AML-193 (cell line): ENCODE results near the gene GPR183.

Experiments used
- DNase-seq, 2 experiments: peaks; one replicate each; lab custom pipeline; 2025; lab: John Stamatoyannopoulos, UW

Gene GPR183, protein sequence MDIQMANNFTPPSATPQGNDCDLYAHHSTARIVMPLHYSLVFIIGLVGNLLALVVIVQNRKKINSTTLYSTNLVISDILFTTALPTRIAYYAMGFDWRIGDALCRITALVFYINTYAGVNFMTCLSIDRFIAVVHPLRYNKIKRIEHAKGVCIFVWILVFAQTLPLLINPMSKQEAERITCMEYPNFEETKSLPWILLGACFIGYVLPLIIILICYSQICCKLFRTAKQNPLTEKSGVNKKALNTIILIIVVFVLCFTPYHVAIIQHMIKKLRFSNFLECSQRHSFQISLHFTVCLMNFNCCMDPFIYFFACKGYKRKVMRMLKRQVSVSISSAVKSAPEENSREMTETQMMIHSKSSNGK

DNA sequence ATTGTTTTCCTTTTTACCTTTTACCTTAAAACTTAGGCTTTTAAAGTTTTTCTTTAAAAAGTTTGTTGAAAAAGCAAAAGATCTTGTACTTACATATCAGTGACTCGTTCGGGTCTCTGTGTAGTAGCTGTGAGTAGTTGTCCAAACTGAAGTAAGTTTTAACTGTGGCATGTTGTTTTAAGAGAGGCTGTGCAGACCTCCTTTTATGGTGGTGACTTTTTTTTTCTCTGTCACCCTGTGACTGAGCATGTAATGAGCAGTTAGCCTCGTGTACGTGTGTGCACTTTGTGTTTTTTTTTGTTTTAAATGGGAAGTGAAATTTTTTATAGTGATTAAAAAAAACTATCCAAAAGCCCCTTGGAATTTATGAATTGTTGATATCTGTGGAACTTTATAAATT is at the start of gene GPR183:
TSS of gene GPR183 (minus strand) at position 153 of the 400 bp plus-strand sequence. CDS start 11,254 bp downstream, outside the sequence.
- DNase-seq = peak; percentile 69 to 71

- DNase-seq = peak; percentile 61 to 66
Observed at GRCh38 chr13:99356262-99357091, 49.3 kb upstream of the GPR183 start.

DNA sequence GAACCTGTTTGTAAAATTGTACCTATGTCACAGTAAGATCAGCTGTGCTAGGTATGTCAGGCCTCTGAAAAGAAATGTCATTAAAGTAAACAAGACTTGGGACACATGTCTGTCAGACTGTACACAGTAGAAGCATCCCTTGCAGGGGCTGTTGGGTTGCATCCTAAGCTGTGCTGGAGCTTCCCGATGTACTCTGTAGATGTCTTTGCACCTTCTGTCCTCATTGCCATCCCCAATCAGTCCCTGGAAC is 48.7 kb upstream of the GPR183 start:
- DNase-seq = no peak

DNA sequence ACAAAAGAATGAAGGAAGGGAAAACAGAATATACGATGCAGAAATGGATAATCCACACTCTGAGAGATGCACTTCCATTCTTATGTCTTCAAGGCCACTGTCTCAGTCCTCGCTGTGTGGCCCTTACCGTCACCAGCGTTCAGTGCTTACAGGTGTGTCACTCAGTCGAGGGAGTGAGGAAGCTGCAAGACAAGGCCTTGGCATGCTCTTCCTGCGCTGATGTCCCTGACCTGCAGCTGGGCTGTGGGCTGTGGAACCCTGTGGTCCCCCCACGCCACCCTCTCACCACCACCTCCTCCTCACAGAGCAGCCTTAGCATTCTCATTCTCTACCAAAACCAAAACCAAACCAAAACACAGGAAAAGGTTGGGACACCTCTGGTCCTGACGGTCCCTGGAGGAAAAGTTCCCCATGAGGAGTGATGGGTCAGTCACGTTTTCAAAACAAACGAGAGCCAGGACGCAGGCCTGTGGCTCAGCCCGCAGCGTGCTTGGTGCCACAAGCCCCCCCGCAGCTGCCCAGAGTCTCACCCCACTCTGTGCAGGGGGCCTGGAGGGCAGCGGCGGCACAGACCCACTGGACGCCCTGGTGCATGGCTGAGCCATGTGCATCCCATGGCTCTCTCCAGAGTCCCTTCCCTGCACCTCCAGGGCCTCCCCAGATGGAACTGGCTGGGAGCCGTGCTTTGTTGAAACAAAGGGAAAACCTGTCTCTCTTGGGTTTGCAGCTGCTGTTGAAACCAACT is 48.2 kb upstream of the GPR183 start:
- DNase-seq = no peak

DNA sequence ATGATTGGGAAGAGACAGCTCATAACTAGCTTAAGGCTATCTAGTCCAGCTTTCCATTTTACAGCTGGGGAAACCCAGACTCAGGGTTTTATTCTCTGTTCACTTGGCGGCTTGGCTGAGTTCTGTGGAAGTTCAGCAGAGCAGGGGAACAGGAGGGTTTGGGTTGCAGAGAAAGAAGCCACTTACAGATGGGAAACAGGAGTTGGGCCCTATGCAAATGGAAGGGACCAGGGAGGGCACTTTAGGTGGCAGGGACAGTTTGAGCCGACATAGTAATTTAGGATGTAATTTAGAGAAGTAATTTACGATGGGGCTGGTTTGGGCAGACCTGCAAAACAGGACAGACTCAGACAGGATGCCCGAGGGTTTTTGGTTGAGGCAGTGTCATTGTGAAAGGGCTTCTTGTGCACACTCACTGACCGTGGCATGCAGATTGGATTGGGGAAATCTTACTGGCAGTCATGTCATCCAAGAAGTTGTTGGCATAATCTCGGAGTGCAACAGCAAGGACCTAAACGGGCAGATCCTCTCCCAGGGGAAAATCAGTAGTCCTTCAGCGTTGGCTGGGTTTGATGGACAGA is 47.3 kb upstream of the GPR183 start:
- peak; percentile 13 to 18 for DNase-seq

- DNase-seq = no peak
Observed at GRCh38 chr13:99353836-99354235, 46.6 kb upstream of the GPR183 start.

DNA sequence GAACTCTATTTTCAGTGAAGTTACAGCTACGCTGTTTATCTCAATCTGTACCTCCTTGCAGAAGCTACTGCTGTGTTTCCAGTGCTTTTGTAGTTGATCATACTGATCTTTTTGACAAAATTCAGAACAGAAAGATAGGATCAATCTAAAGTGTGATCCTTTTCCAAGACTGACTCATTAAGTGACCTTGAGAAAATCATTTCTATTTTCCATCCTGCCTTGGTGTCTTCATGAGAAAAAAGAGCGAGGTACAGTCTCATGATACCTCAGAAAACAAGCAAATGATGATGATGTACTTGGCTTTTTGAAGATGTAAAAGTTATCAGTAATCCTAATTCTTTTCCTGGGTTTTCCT is 46.0 kb upstream of the GPR183 start:
- DNase-seq = no peak

DNA sequence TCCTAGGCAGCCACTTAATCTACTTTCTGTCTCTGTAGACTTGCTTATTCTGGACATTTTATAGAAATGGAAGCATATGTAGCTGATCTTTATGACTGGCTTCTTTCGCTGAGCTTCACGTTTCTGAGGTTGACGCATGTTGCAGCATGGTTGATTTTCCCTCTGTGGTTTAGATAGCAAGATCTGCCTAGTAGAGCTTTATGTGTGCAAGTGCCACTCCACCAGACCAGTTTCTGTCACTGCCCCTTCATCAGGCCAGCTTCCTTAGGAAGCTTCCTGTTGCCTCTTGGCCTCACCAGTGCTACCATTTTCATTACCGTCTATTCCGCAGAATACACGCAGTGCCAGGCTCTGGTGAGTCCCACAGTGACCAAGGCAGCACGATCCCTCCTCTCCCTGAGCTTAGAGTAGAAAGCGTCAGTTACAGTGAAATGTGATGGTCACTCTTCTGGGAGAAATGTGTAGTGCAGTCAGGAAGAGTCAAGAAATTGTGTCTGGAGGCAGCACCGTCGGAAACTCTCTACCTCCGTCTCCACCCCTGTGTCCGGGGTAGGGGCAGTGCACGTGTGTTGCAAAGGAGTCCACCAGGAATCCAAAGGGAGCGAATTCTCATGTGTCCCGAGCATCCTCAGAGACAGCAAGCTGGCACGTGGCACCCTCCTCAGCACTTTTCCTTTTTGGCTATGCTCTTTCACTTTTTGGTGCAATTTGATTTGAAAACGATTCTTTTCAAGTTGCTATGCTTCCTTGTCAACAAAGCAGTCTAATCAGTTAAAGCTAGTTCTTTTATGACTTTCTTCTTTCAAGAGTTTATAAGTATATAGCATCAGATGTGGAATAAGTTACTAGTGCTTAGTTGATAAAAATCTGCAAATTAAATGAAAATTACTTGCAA is 45.4 kb upstream of the GPR183 start:
- DNase-seq = no peak

DNA sequence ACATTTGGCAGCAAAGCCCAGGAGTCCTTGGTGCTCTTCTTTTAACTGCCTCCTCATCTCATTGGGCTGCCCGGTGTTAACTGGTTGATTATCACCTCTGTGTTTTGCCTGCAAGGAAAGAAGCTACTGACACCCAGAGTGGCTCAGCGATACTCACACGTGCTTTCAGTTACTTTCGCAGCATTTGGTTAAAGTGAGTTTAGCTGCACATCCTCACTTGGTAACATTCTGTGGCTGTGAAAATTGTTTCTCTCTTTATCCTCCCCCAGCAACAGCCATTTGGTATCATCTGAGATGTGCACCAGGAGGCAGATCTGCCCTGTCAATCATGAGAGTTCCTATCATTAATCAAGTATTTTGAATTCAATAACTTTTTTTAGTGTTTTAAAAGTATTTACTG is 44.6 kb upstream of the GPR183 start:
- DNase-seq = no peak

DNA sequence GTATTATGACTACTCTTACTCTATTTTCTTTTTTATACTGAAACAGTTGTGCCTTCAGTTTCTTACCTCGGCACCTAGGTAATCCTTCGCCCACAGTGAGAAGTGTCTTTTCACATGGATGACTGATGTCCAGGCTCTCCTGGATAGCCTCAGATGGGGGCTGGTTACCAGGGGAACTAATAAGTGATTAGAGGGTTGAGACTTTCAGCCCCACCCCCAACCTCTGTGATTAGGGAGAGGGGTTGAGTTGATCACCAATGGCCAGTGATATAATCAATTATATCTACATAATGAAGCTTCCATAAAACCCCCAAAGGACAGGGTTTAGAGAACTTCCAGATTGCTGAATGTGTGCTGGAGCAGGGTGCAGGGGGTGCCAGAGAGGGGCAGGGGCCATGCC is 43.0 kb upstream of the GPR183 start:
- DNase-seq = no peak

DNA sequence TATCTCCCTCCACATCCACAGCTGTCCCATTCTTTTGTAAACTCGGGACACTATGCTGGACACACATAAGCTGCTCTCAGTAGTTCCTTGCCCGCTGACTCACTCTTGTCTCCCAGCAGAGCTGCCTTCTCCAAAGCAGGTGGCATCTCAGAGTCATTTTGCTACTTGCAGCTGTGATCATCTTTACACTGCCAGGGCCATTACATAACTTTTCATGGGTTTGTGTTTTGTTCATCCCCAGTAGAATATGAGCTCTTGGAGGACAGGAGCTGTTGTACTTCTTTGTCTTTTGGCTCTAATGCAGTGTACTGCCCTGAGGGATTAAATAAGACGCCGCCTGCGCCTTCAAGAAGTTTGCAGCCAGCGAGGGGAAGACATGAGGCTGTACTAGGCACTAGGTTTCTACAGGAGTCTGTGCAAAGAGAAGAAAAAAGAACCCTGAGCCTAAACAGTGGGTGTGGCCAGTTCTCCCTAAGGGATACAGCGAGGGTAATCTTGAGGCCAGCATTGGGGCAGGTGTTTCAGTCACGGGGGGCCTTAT is 40.8 kb upstream of the GPR183 start:
- no peak for DNase-seq

DNA sequence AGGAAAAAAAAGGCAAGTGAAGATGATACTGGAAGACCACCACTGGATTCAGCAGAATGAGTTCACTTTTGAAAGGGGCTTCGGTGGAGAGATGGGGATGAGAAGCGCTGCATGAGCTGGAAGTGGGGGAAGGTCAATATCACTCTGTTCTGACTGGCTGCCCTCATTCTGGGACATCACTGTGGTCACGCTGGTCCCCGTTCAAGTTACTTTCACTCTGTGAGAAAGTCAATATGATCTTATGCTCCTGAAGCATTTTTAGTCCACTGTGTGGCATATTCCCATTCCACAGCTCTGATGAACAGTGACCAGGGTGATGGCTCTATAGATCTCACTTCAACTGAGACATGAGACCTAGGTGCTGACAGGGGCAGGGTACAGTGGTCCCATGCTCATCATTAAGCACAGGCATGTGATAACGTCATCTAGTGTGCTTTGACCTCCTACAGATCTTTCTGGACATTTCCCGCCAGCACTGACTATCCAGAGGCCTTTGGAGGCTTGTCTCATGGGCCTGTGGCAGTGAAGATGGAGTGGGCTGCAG is 40.2 kb upstream of the GPR183 start:
- DNase-seq = no peak

- DNase-seq = no peak
Observed at GRCh38 chr13:99346335-99347042, 39.3 kb upstream of the GPR183 start.

DNA sequence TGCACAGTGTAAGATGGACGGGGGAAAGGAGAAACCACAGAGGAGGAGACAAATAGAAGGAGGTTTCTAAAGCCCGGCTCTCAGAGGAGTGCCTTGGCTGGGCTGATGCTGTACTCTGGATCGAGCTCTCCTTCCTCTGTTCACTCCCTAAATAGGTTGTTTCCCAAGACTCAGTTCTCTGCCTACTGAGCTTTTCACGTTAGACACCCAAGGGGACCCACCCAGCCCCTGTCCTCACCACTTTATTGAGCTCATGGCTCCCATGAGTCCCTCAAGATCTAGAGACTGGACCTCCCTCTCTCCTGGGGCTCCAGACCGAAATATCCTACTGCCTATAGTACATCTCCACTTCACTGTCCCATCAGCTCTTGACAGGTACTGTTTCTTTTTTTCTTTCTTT is 38.1 kb upstream of the GPR183 start:
- no peak for DNase-seq

- no peak for DNase-seq
Observed at GRCh38 chr13:99344610-99345208, 37.5 kb upstream of the GPR183 start.

- DNase-seq = no peak
Observed at GRCh38 chr13:99342723-99343315, 35.6 kb upstream of the GPR183 start.

GRCh38 chr13:99341969-99342722 is 34.9 kb upstream of the GPR183 start:
- no peak for DNase-seq

- DNase-seq = no peak
Observed at GRCh38 chr13:99340638-99341037, 33.4 kb upstream of the GPR183 start.
